Fibroblast of lung (primary cell): ENCODE data around the gene TRAF3.

Experiments used
- EZH2 ChIP-seq: IDR thresholded peaks from 2 replicates; pipeline ENCODE4 v1.5.1; 2012; ENCODE audit warnings: low read length, control low read depth, mild to moderate bottlenecking; ENCODE audit errors: missing control alignments
- TF ChIP-seq, protein P1 (sequence below), 2 donors: IDR thresholded peaks in 1 of 2; conservative IDR thresholded peaks in 1 of 2; 1 replicate in 1 of 2; 2 replicates in 1 of 2; pipeline ENCODE4 v1.5.1; 2011 to 2012; ENCODE audit warnings: low read length in 2 of 2, control low read depth in 1 of 2, inconsistent platforms in 1 of 2, low read depth in 1 of 2, mild to moderate bottlenecking in 1 of 2

GRCh38 chr14:102813691-102814090 is 36.4 kb downstream of the TRAF3 start:
- TF ChIP-seq, protein P1, sequence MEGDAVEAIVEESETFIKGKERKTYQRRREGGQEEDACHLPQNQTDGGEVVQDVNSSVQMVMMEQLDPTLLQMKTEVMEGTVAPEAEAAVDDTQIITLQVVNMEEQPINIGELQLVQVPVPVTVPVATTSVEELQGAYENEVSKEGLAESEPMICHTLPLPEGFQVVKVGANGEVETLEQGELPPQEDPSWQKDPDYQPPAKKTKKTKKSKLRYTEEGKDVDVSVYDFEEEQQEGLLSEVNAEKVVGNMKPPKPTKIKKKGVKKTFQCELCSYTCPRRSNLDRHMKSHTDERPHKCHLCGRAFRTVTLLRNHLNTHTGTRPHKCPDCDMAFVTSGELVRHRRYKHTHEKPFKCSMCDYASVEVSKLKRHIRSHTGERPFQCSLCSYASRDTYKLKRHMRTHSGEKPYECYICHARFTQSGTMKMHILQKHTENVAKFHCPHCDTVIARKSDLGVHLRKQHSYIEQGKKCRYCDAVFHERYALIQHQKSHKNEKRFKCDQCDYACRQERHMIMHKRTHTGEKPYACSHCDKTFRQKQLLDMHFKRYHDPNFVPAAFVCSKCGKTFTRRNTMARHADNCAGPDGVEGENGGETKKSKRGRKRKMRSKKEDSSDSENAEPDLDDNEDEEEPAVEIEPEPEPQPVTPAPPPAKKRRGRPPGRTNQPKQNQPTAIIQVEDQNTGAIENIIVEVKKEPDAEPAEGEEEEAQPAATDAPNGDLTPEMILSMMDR (conservative IDR thresholded peaks at IDR 0.05 in 1 of 2, IDR thresholded peaks at IDR 0.05 in 1 of 2; ENCODE audit: low read depth in 1 of 2, low read length in 2 of 2), result no peak
- TF ChIP-seq EZH2, result no peak
